K562 (cell line): Measurements from ENCODE around the gene ARID3A. TPM values are rescaled to one million over a fixed set of nuclear protein-coding genes. Genes with fewer than 3 reads are reported as not detected.
A peak's percentile ranks its signal among the peaks of the same experiment; 100 is the strongest.

Experiments used
- ATAC-seq: fragments of 200-7000 bp; cut with Tn5 transposase; 3 replicates; pipeline ENCODE4 v1.9.1; 2020; ENCODE audit warnings: moderate library complexity
- BruUV-seq: library from RNA; stranded (reverse); fragments of 400-500 nt; replicated peaks from 2 replicates; lab custom pipeline; 2021; lab: Mats Ljungman, UMichigan
- CTCF ChIA-PET: fragments of 300-600 bp; formaldehyde crosslinking; extraction: SDS; loops from one replicate; lab custom pipeline; 2021; ENCODE audit warnings: low intra/inter-chr PET ratio; lab: Yijun Ruan, JAX
- POLR2A ChIA-PET: fragments of 300-600, 350-650 bp; sonication (Branson Sonifier 250); formaldehyde crosslinking; extraction: SDS; loops from one replicate; lab custom pipeline; 2021; ENCODE audit warnings: antibody characterized with exemption, inconsistent platforms; lab: Yijun Ruan, JAX
- DNase-seq, 4 experiments: peaks; one replicate each; pipeline versions ENCODE4 v3.0.0 to v3.0.0-alpha.2; 2011 to 2018; ENCODE audit warnings: low spot score in 3 of 4, mixed read lengths in 3 of 4; ENCODE audit errors: extremely low read depth in 1 of 4
- FAIRE-seq: peaks from 2 replicates; lab custom pipeline; 2011; peaks lifted over from hg19 to GRCh38; lab: Jason Lieb, UNC
- H2AFZ ChIP-seq: 2 replicates; pipeline ENCODE4 v1.6.0; 2011; ENCODE audit warnings: low read depth, low read length, control low read depth, inconsistent platforms
- H3K27ac ChIP-seq: fragments of 200-600 bp; 3 replicates; pipeline ENCODE4 v1.8.0; 2011; ENCODE audit warnings: low read depth, mild to moderate bottlenecking, control low read depth, inconsistent platforms, low read length, moderate library complexity, mixed read lengths; ENCODE audit errors: extremely low read depth
- H3K27me3 ChIP-seq, 2 experiments: fragments of 300-600 bp in 1 of 2; 2 replicates in 1 of 2; 3 replicates in 1 of 2; pipeline versions ENCODE4 v1.6.0 to v1.8.0; 2011; ENCODE audit warnings: inconsistent platforms in 2 of 2, low read length in 2 of 2, mild to moderate bottlenecking in 1 of 2, mixed read lengths in 1 of 2, moderate library complexity in 1 of 2; ENCODE audit not compliant: control insufficient read depth in 2 of 2, insufficient read depth in 2 of 2
- H3K36me3 ChIP-seq: fragments of 300-600 bp; 3 replicates; pipeline ENCODE4 v1.8.0; 2011; ENCODE audit warnings: mild to moderate bottlenecking, low read length, inconsistent platforms; ENCODE audit not compliant: control insufficient read depth, insufficient read depth
- H3K4me1 ChIP-seq, 2 experiments: fragments of 200-600 bp in 1 of 2; replicated peaks in 1 of 2; 2 replicates in 1 of 2; 3 replicates in 1 of 2; pipeline versions ENCODE4 v1.5.1 to v1.8.0; 2011; ENCODE audit warnings: inconsistent platforms in 2 of 2, low read length in 2 of 2, mild to moderate bottlenecking in 1 of 2, mixed read lengths in 1 of 2, moderate library complexity in 1 of 2; ENCODE audit not compliant: control insufficient read depth in 2 of 2, insufficient read depth in 2 of 2
- H3K4me2 ChIP-seq: 2 replicates; pipeline ENCODE4 v1.6.1; 2011; ENCODE audit warnings: low read length, control low read depth, inconsistent platforms, mixed read lengths; ENCODE audit not compliant: insufficient read depth
- H3K4me3 ChIP-seq: fragments of 200-600 bp; sonication (generic), shearing (Covaris generic); 2 replicates; pipeline ENCODE4 v1.5.1; 2016; ENCODE audit warnings: control low read depth, inconsistent platforms
- H3K79me2 ChIP-seq: fragments of 200-600 bp; 3 replicates; pipeline ENCODE4 v1.8.0; 2011; ENCODE audit warnings: low read length, inconsistent platforms; ENCODE audit not compliant: control insufficient read depth, insufficient read depth
- H3K9ac ChIP-seq, 2 experiments: 2 replicates each; pipeline versions ENCODE4 v1.6.0 to v1.6.1; 2011; ENCODE audit warnings: low read depth in 2 of 2, low read length in 2 of 2, control low read depth in 1 of 2, inconsistent platforms in 1 of 2, mild to moderate bottlenecking in 1 of 2, mixed read lengths in 1 of 2; ENCODE audit not compliant: insufficient read depth in 1 of 2
- H3K9me1 ChIP-seq: one replicate; pipeline ENCODE4 v1.6.0; 2011; ENCODE audit warnings: inconsistent platforms, mild to moderate bottlenecking, low read length, moderate library complexity; ENCODE audit not compliant: control insufficient read depth, insufficient read depth
- H3K9me3 ChIP-seq: replicated peaks from 2 replicates; pipeline ENCODE4 v1.5.1; 2011; ENCODE audit warnings: low read depth, low read length, inconsistent platforms; ENCODE audit not compliant: control insufficient read depth, insufficient read depth
- H4K20me1 ChIP-seq: replicated peaks from 2 replicates; pipeline ENCODE4 v1.6.1; 2011; ENCODE audit warnings: low read length, inconsistent platforms, mixed read lengths; ENCODE audit not compliant: control insufficient read depth, insufficient read depth
- ATF3 ChIP-seq, 2 experiments: fragments of 450-650 bp in 1 of 2; sonication (generic) in 1 of 2; formaldehyde crosslinking in 1 of 2; IDR thresholded peaks in 1 of 2; conservative IDR thresholded peaks in 1 of 2; 2 replicates each; pipeline versions ENCODE4 v1.6.1 to v1.8.1; 2016 to 2023; ENCODE audit warnings: mild to moderate bottlenecking in 2 of 2, moderate library complexity in 2 of 2, inconsistent platforms in 1 of 2, missing genetic modification reagents in 1 of 2
- CBFA2T3 ChIP-seq: fragments of 450-650 bp; IDR thresholded peaks from 2 replicates; pipeline ENCODE4 v1.6.1; 2017
- CTBP1 ChIP-seq: fragments of 450-650 bp; IDR thresholded peaks from 2 replicates; pipeline ENCODE4 v1.6.1; 2016; ENCODE audit warnings: borderline replicate concordance
- CTCFL ChIP-seq: IDR thresholded peaks from 2 replicates; pipeline ENCODE4 v1.6.1; 2011; ENCODE audit warnings: borderline replicate concordance, low read depth, mild to moderate bottlenecking, moderate library complexity, low read length; ENCODE audit not compliant: insufficient read depth, poor library complexity, severe bottlenecking
- DACH1 ChIP-seq: fragments of 450-650 bp; IDR thresholded peaks from 2 replicates; pipeline ENCODE4 v1.6.1; 2018; ENCODE audit not compliant: partially characterized antibody
- E2F4 ChIP-seq: sonication (generic); formaldehyde crosslinking; IDR thresholded peaks from 2 replicates; pipeline ENCODE4 v1.8.0; 2022; ENCODE audit warnings: mild to moderate bottlenecking, low read depth, missing genetic modification reagents
- HIVEP1 ChIP-seq: fragments of 250-450 bp; sonication (Bioruptor Pico); IDR thresholded peaks from 2 replicates; pipeline ENCODE4 v1.4.0; 2020; ENCODE audit warnings: mild to moderate bottlenecking
- IFI16 ChIP-seq: fragments of 250-450 bp; sonication (Bioruptor Pico); IDR thresholded peaks from 2 replicates; pipeline ENCODE4 v2.1.2; 2022; ENCODE audit warnings: mild to moderate bottlenecking, inconsistent platforms
- WGBS: fragments of 100-300 bp; shearing (Covaris generic); methylation state at CpG from one replicate; pipeline ENCODE4 v1.1.6; 2016; ENCODE audit warnings: low coverage, mixed read lengths; ENCODE audit not compliant: insufficient coverage; ENCODE audit errors: missing lambda C conversion rate; 5-methylcytosine and 5-hydroxymethylcytosine counted together
- in situ Hi-C: fragments of 300-500 bp; cut with MboI; formaldehyde crosslinking; loops from 4 replicates; pipeline ENCODE4 v1.15.0; 2018; ENCODE audit warnings: inconsistent platforms, mixed read lengths
- intact Hi-C: fragments of 100-400 bp; cut with micrococcal nuclease; formaldehyde crosslinking; loops from 2 replicates; pipeline ENCODE4 v1.14.2; 2022
- polyA plus RNA-seq, 8 experiments: library from polyadenylated mRNA; depleted of rRNA in 4 of 8; stranded (reverse) in 5 of 8; unstranded in 3 of 8; fragments of >200 nt; fragmentation: Nextera tagmentation in 2 of 8; fragmentation: Illumina TruSeq in 1 of 8; extraction: Ambion mirVana in 2 of 8; extraction: Trizol in 1 of 8; gene quantifications; 2 replicates each; pipeline versions ENCODE4 v1.2.1 to v1.2.3, GENCODE V29; 2011 to 2014; ENCODE audit warnings: inconsistent platforms in 1 of 8, missing spikeins in 1 of 8
- total RNA-seq, 7 experiments: library from RNA; depleted of rRNA in 6 of 7; stranded (reverse); fragments of >200 nt in 6 of 7; fragmentation: Illumina TruSeq in 2 of 7; extraction: Trizol in 2 of 7; gene quantifications; 2 replicates each; pipeline versions ENCODE4 v1.2.1 to v1.2.3, GENCODE V29; 2011 to 2021; ENCODE audit warnings: low replicate concordance in 1 of 7
- TF ChIP-seq, protein P1 (sequence below): fragments of 250-450 bp; sonication (Bioruptor Pico); IDR thresholded peaks from 2 replicates; pipeline ENCODE4 v1.8.0; 2021; ENCODE audit warnings: borderline replicate concordance, mild to moderate bottlenecking, moderate library complexity; ENCODE audit not compliant: poor library complexity, severe bottlenecking
- TF ChIP-seq, protein P2 (sequence below): fragments of 250-450 bp; sonication (Bioruptor Pico); IDR thresholded peaks from 2 replicates; pipeline ENCODE4 v1.9.0; 2021; ENCODE audit warnings: mild to moderate bottlenecking, inconsistent platforms

Gene ARID3A
- total and polyA plus RNA-seq, 9 of the 15 experiments (the other 6 are each of a cell fraction or from before 2014, with no cell fraction given), result 1.4 to 118 (median 31.2) TPM

- Histone ChIP-seq H3K79me2 (no peaks in the 10 kb centered on the region), H3K9ac (peak overlapping the region in 1 of 2 experiments; percentile 45; a peak in 1 of 4 replicates), H2AFZ (no peak overlapping the region), H3K36me3 (peaks cover 28% of the 10 kb centered on the region; the same call in 1 of the 3 replicates), H3K9me1 (no peaks in the 10 kb centered on the region), H3K9me3 (no peaks in the 10 kb centered on the region), H3K4me3 (no peak overlapping the region), H3K4me2 (no peak overlapping the region), H3K27ac (no peak overlapping the region), H3K27me3 (no peaks in the 10 kb centered on the region), H3K4me1 (peaks cover 0 to 70% of the 10 kb centered on the region in 2 experiments; a peak in 2 of 5 replicates), H4K20me1 (no peaks in the 10 kb centered on the region)
- ChIA-PET POLR2A (interaction anchor here (0.6 to 1.0 kb wide), 3 partner anchors 10 to 21 kb away, joined by 3 to 4 read pairs (median 3); no protein-coding TSS in a partner anchor), CTCF (no interaction called here)
- ATAC-seq, result no peak
- DNase-seq, result no peak
- FAIRE-seq, result no peak
- intact Hi-C loops (no loop called here), in situ Hi-C loops (no loop called here)
- no TSS peak for BruUV-seq
- WGBS, result 65% methylated on average over 27 of the region's 27 CpGs
- no peak for TF ChIP-seq CTBP1
- no peak for TF ChIP-seq CBFA2T3
- no peak for TF ChIP-seq IFI16 (CRISPR knock-in tag)
- TF ChIP-seq, protein P1, sequence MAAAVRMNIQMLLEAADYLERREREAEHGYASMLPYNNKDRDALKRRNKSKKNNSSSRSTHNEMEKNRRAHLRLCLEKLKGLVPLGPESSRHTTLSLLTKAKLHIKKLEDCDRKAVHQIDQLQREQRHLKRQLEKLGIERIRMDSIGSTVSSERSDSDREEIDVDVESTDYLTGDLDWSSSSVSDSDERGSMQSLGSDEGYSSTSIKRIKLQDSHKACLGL (CRISPR knock-in tag), result no peak
- no peak for TF ChIP-seq E2F4 (CRISPR knock-in tag)
- no peak for TF ChIP-seq ATF3 (IDR thresholded peaks at IDR 0.05)
- TF ChIP-seq ATF3 (CRISPR knock-in tag; conservative IDR thresholded peaks at IDR 0.05), result no peak
- TF ChIP-seq, protein P2, sequence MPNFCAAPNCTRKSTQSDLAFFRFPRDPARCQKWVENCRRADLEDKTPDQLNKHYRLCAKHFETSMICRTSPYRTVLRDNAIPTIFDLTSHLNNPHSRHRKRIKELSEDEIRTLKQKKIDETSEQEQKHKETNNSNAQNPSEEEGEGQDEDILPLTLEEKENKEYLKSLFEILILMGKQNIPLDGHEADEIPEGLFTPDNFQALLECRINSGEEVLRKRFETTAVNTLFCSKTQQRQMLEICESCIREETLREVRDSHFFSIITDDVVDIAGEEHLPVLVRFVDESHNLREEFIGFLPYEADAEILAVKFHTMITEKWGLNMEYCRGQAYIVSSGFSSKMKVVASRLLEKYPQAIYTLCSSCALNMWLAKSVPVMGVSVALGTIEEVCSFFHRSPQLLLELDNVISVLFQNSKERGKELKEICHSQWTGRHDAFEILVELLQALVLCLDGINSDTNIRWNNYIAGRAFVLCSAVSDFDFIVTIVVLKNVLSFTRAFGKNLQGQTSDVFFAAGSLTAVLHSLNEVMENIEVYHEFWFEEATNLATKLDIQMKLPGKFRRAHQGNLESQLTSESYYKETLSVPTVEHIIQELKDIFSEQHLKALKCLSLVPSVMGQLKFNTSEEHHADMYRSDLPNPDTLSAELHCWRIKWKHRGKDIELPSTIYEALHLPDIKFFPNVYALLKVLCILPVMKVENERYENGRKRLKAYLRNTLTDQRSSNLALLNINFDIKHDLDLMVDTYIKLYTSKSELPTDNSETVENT, result no peak
- no peak for TF ChIP-seq HIVEP1 (CRISPR knock-in tag)
- peak; percentile 36 for TF ChIP-seq CTCFL
- TF ChIP-seq DACH1, result no peak
These were observed 81.0 kb downstream of the ARID3A start for GRCh38 chr19:1006711-1007398.
